ENCODE results near the gene FLAD1.

FLAD1 gene

DNA sequence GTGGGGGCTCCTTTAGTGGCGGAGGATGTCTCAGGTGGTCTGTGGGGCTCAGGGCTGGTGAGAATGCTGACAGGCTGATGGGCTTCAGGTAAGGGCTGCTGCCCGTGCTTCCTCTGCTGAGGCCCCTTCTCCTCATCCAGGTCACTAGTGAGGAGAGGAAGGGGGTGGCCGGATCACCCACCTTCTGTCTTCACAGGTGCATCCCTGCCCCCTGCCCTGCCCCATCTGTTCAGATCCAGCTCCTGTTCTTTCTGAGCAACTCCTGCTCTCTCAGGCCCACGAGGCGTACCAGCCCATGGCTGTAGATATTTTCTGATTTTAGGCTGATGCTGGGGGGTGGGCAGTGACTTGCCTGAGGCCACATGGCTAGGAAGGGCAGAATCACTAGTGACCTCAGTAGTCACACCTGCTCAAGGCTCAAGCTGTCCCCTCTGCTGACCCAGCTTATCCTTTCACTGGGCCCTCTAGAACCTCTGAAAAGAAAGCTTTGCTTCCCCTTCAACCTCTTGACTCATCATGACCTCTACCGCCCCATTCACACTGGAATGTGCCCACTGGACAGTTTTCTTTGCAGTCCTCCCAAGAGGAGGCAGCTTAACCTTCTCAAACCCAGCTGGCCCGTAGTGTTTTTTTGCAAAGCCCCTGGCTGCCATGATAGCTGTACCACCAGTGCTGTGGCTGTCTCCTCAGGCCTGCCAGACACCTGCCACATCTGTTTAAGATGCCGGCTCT is 35.6 kb downstream of the FLAD1 start:
- DNase-seq = no peak

DNA sequence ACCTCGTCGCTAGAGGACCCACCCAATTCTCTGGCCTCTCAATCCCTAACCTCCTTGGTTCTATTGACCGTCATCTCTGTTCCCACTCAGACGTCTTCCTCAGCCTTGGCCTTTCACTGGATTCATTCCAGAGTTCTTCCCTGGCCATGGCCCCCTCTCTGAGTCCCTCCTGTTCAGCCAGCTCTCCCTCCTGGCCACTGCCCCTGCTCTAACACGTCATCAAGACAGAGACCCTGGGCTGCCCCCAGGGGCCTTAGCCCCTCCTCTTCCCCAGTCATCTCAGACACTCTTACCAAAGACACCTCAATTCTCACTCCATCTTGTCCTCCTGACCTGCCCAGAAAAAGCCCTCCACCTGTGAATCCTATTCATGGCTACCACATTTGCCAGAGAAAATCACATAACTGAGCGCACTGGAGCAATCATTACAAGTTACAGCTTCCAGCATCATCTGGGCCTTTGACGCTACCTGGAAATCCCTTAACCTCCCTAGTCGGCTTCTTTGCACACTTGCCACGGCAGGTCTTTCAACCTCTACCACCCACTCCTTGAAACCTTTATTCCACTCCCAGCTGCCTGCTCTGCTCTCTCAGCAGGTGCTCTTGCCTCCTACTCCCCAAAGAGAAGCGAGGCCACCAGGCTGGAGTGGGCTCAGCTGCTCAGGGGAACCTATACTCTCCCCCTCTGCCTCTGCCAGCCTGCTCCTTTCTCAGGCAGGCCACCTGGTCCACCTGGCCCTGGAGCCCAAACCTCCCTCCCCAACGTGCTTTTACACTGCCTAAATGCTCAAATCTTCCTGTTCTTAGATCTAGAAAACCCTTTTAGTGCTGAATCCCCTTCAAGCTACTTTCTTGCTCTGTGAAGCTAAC is 36.5 kb downstream of the FLAD1 start:
- no peak for DNase-seq

DNA sequence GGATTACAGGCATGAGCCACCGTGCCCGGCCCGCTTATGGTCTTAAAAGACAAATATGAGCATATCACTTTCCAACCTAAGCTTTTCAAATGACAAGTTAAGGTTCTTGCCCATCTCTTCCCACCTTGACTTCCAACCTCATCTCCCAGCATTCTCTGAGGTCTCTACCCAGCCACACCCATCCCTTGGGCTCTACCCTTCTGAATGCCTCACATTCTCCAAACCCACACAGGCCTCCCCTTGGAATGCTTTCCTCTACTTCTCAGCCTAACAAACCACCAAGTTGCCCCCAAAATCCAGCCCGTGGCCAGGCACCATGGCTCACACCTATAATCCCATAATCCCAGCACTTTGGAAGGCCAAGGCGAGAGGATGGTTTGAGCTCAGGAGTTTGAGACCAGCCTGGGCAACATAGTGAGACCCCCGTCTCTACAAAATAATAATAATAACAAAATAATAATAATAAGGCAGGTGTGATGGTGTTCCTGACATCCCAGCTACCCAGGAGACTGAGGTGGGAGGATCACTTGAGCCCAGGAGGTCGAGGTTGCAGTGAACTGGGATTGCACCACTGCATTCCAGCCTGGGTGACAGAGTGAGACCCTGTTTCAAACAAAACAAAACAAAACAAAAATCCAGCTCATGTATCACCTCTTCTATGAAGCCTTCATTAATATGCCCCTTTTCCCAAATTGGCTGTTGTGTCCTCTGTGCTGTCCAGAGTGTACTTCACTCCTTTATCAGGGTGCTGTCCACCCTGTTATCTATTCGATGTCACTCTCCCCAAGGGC is 39.2 kb downstream of the FLAD1 start:
- DNase-seq = no peak

DNA sequence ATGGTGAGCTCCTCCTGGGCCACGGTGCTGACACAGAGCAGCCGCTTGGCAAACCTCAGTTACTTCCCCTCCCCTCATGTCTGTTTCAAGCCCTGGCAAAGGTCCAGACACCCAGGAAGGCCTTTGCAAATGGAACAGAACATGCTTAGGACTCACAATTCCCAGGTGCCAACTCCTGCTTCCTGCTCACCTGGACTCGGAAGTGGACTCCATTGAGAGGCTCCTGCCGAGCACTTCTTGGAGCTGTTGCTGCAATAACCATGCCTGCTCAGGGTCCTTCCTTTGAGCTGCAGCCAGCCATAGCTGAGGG is 39.7 kb downstream of the FLAD1 start:
- DNase-seq = peak in 1 of 2 donors; percentile 50

DNA sequence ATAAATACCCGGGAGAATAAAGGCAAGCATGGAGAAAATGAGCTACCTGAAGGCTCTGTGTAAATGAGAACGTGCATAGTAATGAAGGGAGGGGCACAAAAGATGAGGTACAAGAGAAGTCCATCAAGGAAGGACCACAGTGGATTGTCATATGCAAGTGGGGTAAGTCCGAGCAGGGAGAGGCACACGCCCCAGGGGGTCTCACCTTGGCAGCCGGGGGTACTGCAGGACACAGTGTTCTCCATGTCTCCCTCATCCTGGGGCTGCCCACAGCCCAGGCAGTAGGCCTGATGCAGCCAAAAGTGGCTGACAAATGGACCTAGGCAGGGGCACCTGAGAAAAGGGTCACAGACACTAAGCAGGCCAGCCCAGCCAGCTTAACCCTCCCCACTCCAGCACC is 40.5 kb downstream of the FLAD1 start:
- no peak for DNase-seq

DNA sequence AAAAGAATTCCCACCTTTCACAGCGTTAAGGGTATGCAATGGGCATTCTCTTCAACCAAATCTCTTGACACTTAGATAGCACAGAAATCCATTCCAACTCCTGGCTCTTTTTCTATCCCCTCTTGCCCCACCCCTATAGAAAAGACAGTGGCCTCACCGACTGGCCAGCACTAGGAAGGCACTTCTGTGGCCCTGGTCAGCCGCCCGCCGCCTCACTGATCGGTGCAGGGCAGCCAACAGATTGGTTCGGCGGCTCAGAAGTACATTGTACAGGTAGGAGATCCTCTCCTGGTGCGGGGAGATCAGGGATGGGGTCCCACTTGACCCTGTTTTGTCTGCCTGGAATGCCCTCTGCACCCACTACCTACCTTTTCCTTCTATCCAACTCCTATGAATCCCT is 41.2 kb downstream of the FLAD1 start:
- DNase-seq = no peak

DNA sequence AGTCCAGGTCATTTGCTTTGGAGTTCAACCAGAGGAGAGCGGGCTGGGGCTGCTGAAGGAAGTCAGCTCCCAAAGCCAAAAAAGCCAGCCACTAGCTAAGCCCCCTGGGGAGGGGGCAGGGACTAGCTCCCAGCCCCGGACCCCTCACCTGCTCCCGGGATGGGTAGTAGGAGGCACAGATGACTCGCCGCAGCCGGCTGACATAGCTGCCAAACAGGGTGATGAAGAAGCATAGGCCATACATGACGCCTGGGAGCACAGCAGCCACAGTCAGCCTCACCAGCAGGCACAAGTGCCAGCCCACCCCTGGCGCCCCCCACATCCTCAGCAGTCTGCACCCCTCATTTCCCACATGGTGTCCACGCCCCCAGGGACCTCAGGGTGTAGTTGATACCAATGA is 43.0 kb downstream of the FLAD1 start:
- DNase-seq = no peak

DNA sequence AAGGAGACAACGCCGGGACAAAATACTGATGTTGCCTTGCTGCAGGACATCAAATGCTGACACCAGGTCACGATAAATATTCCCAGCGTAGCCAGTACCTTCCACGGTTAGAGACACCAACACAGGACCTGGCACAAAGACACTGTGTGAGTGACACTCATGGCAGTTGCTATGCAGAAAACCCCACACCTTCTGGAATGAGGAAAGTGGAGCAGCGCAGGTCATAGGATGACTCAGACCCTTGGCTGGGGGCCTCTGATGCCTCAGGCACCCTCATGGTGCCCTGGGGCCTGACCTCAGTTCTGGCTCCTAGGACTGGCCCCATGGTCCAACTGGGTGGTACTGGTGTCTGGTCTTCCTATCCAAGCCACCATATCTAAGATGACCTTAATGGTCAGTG is 43.4 kb downstream of the FLAD1 start:
- DNase-seq = no peak

DNA sequence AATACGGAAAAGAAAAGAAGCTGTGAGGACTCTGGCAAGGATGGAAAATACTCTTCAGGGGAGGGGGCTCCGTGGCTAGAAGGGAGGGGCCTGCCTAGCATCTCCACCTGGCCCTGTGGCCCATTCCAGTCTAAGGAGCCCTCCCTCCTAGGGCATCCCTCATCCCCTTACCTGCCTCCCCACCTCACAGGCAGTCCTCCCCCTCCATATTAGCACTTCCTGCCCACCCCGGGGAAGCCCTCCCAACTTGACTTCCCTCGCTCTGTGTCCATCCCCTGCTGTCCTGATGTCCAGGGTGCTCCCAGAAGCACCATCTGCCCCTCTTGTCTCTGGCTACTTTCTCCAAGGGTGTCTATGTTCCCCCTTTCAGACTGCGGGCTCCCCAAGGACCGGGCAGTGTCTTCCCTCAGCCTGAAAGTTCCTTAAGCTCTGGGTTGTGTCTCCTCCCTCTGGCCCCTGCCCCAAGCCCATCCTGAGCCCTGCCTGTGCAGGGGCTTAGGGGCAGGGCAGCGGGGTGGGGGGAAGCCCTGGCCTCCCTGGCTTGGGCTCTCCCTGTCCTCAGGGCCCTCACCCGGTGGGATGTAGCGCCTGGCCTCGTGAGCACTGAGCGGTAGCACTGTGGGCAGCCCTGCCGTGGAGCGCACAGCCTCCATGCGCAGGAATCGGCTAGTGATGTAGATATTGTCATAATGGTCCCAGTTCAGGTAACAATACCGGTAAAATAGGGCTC is 46.5 kb downstream of the FLAD1 start:
- DNase-seq = no peak

DNA sequence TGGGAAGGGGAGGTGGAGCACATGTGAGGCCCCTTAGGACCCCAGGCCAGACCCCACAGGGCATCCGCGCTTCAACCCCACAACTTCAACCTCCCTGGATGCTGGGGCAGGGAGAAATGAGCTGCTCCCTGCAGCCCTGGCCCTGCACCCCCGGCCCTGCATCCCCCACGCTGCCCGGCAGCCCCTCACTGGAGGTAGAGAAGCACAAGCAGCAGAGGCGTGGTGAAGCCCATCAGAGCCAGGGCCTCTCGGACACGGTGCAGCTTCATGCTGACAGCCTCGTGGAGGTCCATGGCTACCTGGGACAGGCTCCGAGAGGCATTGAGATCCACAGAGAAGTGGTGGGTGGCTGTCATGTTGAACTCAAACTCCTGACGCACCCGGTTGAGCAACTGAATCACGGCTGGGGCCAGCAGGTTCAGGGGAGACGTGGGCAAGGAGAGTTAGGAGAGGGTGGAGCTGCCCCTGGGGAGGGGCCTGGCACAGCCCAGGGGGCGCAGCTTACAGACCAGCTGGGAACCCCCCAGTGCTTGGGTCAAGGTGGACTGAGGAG is 47.2 kb downstream of the FLAD1 start:
- DNase-seq = no peak

DNA sequence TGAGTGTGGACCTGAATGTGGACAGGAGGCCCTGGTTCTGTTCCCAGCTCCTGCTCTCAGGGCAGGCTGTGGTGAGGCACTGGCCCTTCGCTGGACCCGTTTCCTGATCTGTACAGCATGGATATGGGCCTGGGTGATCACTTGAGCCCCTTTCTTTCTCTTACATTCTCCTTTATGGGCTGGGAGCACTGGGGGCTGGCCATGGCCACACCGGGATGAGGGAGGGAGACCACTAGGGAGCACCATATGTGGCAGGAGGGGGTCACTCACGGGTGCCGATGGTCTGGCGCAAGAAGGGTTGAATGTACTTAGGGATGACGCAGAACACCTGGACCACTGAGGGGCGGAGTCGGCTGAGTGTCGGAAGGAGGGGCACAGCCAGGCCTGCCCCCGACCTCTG is 47.8 kb downstream of the FLAD1 start:
- no peak for DNase-seq

DNA sequence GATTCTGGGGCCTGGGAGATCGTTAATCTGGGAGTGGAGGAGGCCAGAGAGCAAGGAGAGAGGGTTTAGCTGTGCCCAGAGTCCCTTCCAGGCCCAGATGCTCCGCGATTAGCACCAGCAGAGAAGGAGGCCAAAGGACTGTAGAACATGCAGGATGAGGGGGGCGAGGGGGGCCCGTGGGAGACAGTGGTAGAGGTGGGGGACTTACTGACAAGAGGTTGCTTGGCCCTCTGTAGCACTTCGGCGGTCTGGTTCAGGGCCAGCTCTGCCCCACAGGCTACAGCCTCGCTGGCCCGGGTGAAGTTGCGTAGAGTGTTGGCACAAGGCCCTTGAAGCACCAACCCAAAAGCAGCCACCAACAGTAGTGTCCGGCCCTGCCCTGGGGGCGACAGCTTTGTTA is 49.7 kb downstream of the FLAD1 start:
- DNase-seq = no peak

DNA sequence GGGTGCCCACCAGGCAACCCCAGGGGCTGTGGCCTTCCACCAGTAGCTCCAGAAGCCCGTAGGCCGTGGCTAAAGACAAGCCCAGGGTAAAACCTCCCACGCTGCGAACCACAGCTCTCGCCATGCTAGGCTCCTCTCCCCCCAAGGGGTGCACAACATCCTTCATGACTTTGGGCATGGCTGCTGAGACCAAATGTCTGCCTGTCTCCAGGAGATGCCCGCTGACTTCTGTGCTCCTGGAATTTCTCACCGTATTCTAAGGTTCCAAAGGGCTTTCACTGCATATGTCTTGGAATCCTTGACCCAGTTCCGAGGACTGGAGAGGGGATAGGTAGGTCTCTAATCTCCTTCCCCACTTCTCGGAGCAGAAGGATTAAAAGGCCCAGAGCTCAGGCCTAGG is 50.4 kb downstream of the FLAD1 start, which contains the start of the genes DCST1 and DCST2:
Gene DCST1, plus strand, starts transcription at position 301 of the 400 bp plus-strand sequence. CDS start 213 bp downstream, outside the sequence.
Gene DCST2, minus strand, starts transcription at position 258 of the 400 bp plus-strand sequence. Its CDS starts 80 bp downstream, at position 178.
- no peak for DNase-seq

DNA sequence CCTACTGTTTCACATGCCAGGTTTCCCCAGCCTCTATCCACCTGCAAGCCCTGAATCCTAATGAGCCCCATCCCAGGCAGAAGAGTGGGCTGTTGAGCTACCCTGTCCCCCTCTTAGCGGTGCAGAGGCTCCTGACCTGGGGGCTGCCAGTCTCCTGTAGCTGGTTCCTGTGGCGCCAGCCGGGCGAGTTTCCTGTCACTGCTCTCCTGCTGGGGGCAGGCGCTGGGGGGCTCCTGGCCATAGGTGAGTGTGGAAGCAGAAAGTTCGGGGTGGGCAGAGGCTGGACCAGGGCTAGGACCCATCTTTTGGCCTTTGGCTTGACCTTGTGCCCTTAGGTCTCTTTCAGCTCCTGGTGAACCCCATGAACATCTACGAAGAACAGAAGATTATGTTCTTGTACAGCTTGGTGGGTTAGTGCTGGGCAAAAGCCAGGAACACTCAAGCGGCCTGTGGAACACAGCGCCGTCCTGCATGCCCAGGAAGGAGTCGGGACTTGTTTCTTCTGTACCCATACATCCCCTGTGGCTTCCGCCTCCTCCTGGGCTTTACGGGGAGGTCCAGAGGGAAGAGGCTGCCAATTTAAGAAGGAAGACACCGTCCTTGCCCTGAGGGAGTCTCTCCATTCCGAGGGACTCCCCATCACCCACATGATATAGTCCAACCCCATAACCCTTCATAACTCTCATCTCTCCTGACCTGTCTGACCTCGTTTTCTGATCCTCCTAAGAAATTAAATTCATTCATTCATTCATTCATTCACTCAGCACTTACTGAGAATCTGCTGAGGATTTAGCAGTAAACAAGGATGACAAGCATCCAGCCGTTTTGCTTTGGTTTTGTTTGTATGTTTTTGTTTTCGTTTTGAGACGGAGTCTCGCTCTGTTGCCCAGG is 51.4 kb downstream of the FLAD1 start:
- no peak for DNase-seq

DNA sequence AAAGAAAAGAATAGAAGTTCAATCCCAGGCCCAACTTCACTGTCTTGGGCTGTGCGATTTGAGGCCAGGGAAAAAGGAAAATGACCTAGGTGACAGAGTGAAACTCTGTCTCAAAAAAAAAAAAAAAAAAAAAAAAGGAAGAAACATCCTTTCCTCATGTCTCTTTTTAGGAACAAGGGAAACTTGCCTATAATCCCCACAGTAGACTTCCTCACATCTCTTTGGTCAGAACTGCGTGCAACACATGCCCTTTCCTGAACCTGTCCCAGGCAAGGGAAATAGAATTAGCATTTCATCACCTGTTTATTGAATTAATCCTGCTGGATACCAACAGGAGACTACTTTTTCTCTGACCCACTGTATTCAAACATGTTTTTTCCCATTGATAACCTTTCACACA is 52.8 kb downstream of the FLAD1 start:
- peak; percentile 51 to 58 for DNase-seq

DNA sequence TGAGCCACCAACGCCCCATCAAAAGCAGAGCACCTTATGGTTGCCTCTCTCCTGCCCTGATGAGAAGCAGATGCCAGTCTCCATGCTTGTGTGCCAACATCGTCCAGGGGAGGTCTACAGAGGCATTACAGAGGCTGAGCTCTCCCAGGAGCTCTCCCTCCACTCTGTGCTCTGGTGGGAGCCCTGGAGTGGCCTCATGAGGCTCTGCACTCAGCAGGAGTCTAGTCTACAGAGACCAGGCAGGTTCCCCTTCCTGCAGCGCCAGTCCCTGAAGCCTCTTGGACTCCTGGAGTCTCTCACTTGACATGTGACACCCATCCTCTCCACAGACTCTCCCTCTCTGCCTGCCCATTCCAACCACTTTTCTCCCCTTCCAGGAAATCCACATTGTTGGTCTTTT is 53.9 kb downstream of the FLAD1 start:
- no peak for DNase-seq

DNA sequence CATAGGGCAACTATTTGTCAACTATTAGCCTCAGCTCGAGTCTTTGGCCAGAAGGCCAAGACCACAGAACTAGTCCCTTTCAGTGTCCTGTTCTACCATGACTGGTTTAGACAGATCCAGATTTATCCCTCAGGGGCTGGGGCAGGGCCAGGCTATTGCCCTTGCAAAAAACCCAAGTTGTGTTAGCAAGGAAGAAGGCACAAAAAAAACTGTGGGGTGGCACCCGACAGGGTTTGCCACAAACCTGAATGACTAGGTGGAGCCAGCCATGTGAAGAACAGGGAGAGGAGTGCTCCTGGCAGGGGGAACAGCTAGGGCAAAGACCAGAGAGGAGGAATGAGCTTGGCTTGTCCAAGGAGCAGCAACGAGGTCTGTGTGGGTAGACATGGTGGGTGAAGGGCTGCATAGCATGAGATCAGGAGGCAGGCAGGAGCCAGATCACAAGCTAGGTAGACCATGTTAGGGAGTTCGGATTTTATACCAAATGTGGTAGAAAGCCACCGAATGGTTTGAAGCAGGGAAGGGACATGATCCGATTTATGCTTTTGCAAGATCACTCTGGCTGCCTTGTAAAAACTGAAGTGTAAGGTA is 54.8 kb downstream of the FLAD1 start:
- DNase-seq = no peak

DNA sequence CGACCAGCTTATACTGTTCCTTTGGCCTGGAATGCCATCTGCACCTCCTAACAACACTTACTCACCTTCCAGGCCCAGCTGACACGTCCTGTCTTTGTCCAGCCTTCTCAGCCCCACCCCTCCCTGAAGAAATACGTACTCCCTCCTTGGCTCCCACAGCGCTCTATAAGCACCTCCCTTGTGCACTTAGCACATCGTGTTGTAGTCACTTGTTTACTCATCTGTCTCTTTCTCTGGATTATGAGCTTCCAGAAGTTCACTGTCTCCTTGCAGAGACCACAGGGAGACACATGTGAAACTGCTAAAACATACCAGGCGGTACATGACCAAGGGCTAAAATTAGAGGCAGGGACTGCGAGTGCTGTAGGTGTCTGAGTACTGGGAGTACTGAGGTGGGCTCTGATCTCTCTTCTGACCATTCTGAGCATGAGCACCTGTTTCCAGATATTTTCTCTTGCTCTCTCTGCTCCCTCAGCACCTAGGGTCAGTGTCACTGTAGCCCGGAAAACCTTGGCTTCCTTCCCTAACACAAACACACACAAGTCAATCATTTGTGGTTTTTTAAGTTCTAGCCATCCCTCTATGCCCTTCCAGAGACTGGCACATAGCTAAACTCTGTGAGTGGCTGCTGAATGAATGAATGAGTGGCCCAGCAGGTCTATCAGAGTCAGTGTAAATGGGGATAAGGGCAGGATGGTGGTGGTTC is 55.6 kb downstream of the FLAD1 start:
- no peak for DNase-seq

DNA sequence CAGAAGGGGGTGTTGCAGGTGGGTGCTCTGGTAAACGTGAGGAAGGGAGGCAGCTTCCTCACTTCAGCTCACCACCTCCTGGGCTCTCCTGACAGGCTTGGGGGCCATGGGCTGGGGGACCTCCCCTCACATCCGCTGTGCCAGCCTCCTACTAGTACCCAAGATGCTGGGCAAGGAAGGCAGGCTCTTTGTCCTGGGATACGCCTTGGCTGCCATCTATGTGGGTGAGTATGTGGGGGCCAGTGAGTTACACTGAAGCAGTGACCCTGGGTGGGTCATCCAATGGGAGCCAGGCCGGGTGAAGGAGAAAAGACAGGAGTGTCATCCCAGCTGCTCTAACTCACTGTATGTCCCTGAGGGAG is 56.1 kb downstream of the FLAD1 start:
- no peak for DNase-seq
